Measurements from ENCODE around the gene LCP2.

The LCP2 gene

DNA sequence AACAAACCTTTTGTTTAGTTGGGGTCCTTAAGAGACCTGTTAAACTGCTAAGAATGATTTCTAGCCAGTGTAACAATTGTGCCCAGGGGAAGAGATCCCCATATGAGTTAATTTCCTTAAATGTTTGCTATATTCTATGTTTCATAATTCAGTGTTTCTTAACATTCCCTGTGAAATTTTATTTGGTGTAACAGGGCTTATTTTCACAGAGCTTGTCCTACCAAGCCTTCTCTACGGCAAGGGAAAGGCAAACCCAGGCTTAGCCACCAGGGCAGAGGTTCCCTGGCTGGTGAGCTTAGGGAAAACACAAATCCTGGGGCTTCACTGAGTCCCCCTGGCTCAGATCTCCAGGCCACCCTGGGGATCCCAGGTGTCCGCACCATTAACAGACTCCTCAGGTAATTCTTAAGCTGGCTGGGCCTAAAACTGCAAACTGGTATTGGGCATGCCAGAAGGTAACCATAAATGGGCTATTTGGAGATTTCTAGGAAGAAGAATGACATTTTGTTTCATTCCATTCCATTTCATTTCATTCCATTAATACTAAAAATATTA, 17.0 kb upstream of the LCP2 start:
- CTCF ChIA-PET, result no interaction called here
- H3K27ac ChIP-seq (ENCODE audit: extremely low read depth, low read depth, low read length), result no peak overlapping the region
- TF ChIP-seq, protein P1, sequence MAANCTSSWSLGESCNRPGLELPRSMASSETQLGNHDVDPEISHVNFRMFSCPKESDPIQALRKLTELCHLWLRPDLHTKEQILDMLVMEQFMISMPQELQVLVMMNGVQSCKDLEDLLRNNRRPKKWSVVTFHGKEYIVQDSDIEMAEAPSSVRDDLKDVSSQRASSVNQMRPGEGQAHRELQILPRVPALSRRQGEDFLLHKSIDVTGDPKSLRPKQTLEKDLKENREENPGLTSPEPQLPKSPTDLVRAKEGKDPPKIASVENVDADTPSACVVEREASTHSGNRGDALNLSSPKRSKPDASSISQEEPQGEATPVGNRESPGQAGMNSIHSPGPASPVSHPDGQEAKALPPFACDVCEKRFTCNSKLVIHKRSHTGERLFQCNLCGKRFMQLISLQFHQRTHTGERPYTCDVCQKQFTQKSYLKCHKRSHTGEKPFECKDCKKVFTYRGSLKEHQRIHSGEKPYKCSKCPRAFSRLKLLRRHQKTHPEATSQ (tag by site-specific recombination; IDR thresholded peaks at IDR 0.05), result no peak
- TF ChIP-seq ZNF777 (tag by site-specific recombination; IDR thresholded peaks at IDR 0.05; ENCODE audit: borderline replicate concordance) (no peak), ZNF776 (tag by site-specific recombination; IDR thresholded peaks at IDR 0.05; ENCODE audit: borderline replicate concordance) (no peak), ZNF394 (tag by site-specific recombination; IDR thresholded peaks at IDR 0.05; ENCODE audit: borderline replicate concordance) (no peak), ZFP41 (tag by site-specific recombination; IDR thresholded peaks at IDR 0.05; ENCODE audit: borderline replicate concordance) (no peak), OVOL3 (tag by site-specific recombination; IDR thresholded peaks at IDR 0.05) (no peak)
- TF ChIP-seq, protein P2, sequence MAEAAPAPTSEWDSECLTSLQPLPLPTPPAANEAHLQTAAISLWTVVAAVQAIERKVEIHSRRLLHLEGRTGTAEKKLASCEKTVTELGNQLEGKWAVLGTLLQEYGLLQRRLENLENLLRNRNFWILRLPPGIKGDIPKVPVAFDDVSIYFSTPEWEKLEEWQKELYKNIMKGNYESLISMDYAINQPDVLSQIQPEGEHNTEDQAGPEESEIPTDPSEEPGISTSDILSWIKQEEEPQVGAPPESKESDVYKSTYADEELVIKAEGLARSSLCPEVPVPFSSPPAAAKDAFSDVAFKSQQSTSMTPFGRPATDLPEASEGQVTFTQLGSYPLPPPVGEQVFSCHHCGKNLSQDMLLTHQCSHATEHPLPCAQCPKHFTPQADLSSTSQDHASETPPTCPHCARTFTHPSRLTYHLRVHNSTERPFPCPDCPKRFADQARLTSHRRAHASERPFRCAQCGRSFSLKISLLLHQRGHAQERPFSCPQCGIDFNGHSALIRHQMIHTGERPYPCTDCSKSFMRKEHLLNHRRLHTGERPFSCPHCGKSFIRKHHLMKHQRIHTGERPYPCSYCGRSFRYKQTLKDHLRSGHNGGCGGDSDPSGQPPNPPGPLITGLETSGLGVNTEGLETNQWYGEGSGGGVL (tag by site-specific recombination; IDR thresholded peaks at IDR 0.05), result no peak
- H3K36me3 ChIP-seq (ENCODE audit: control insufficient read depth in 2 of 2, insufficient read depth in 1 of 2, low read length in 2 of 2), result no peaks in the 10 kb centered on the region
- no peak overlapping the region for H3K4me3 ChIP-seq (ENCODE audit: low read depth, low read length)
- POLR2A ChIA-PET, result no interaction called here
- no peaks in the 10 kb centered on the region for H3K9me3 ChIP-seq (ENCODE audit: control insufficient read depth, insufficient read depth, low read depth, low read length)
- H3K4me1 ChIP-seq (ENCODE audit: control insufficient read depth, insufficient read depth, low read length), result no peaks in the 10 kb centered on the region

DNA sequence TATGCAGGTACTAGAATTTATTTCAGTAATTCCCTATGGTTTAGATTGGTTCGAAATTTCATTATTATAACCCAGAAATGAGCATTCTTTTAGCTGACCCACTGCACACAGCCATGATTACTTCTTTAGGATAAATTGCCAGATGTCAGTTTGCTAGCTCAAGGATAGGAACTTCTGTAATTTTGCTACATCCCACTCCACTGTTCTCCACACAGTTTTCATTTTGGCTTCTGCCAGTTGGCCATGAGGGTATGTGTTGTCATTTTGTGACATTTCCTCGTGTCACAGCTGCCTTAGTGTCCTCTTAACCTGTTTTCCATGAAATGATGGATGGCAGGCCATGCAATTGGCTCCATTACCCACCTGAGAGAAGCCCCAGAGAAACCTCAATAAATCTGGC, 16.2 kb upstream of the LCP2 start:
- Histone ChIP-seq H3K27ac (ENCODE audit: extremely low read depth, low read depth, low read length) (no peak overlapping the region), H3K36me3 (ENCODE audit: control insufficient read depth in 2 of 2, insufficient read depth in 1 of 2, low read length in 2 of 2) (no peaks in the 10 kb centered on the region), H3K9me3 (ENCODE audit: control insufficient read depth, insufficient read depth, low read depth, low read length) (no peaks in the 10 kb centered on the region), H3K4me3 (ENCODE audit: low read depth, low read length) (no peak overlapping the region), H3K4me1 (ENCODE audit: control insufficient read depth, insufficient read depth, low read length) (no peaks in the 10 kb centered on the region)
- TF ChIP-seq, protein P3, sequence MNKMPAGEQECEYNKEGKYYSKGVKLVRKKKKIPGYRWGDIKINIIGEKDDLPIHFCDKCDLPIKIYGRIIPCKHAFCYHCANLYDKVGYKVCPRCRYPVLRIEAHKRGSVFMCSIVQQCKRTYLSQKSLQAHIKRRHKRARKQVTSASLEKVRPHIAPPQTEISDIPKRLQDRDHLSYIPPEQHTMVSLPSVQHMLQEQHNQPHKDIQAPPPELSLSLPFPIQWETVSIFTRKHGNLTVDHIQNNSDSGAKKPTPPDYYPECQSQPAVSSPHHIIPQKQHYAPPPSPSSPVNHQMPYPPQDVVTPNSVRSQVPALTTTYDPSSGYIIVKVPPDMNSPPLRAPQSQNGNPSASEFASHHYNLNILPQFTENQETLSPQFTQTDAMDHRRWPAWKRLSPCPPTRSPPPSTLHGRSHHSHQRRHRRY (tag by site-specific recombination; IDR thresholded peaks at IDR 0.05), result no peak
- TF ChIP-seq ZFP41 (tag by site-specific recombination; IDR thresholded peaks at IDR 0.05; ENCODE audit: borderline replicate concordance), result no peak
- TF ChIP-seq ZNF521 (tag by site-specific recombination; IDR thresholded peaks at IDR 0.05), result no peak
- TF ChIP-seq ZNF830 (tag by site-specific recombination; IDR thresholded peaks at IDR 0.05; ENCODE audit: low read depth), result no peak
- no peak for TF ChIP-seq ZNF248 (tag by site-specific recombination; IDR thresholded peaks at IDR 0.05)
- TF ChIP-seq, protein P4, sequence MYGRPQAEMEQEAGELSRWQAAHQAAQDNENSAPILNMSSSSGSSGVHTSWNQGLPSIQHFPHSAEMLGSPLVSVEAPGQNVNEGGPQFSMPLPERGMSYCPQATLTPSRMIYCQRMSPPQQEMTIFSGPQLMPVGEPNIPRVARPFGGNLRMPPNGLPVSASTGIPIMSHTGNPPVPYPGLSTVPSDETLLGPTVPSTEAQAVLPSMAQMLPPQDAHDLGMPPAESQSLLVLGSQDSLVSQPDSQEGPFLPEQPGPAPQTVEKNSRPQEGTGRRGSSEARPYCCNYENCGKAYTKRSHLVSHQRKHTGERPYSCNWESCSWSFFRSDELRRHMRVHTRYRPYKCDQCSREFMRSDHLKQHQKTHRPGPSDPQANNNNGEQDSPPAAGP (tag by site-specific recombination; IDR thresholded peaks at IDR 0.05), result no peak
- TF ChIP-seq REPIN1 (tag by site-specific recombination; IDR thresholded peaks at IDR 0.05; ENCODE audit: low read depth), result no peak
- TF ChIP-seq, protein P5, sequence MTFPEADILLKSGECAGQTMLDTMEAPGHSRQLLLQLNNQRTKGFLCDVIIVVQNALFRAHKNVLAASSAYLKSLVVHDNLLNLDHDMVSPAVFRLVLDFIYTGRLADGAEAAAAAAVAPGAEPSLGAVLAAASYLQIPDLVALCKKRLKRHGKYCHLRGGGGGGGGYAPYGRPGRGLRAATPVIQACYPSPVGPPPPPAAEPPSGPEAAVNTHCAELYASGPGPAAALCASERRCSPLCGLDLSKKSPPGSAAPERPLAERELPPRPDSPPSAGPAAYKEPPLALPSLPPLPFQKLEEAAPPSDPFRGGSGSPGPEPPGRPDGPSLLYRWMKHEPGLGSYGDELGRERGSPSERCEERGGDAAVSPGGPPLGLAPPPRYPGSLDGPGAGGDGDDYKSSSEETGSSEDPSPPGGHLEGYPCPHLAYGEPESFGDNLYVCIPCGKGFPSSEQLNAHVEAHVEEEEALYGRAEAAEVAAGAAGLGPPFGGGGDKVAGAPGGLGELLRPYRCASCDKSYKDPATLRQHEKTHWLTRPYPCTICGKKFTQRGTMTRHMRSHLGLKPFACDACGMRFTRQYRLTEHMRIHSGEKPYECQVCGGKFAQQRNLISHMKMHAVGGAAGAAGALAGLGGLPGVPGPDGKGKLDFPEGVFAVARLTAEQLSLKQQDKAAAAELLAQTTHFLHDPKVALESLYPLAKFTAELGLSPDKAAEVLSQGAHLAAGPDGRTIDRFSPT (tag by site-specific recombination; IDR thresholded peaks at IDR 0.05), result no peak
- TF ChIP-seq ZNF747 (tag by site-specific recombination; IDR thresholded peaks at IDR 0.05), result no peak
- no peak for TF ChIP-seq ZNF621 (tag by site-specific recombination; IDR thresholded peaks at IDR 0.05)
- no peak for TF ChIP-seq ZNF785 (tag by site-specific recombination; IDR thresholded peaks at IDR 0.05)
- no peak for TF ChIP-seq ZNF623 (tag by site-specific recombination; IDR thresholded peaks at IDR 0.05)
- TF ChIP-seq ZNF37A (tag by site-specific recombination; IDR thresholded peaks at IDR 0.05), result no peak
- no peak for TF ChIP-seq GLI2 (tag by site-specific recombination; IDR thresholded peaks at IDR 0.05; ENCODE audit: borderline replicate concordance, low read depth)
- no peak for TF ChIP-seq ZNF76 (tag by site-specific recombination; IDR thresholded peaks at IDR 0.05; ENCODE audit: borderline replicate concordance, low read depth)
- POLR2A ChIA-PET, result no interaction called here
- CTCF ChIA-PET, result interaction anchor here (0.6 to 0.8 kb wide), 5 partner anchors 40 to 129 kb away, joined by 3 read pairs; no protein-coding TSS in a partner anchor
